ENCODE data around the gene CMSS1.

GRCh38 chr3:99856437-99857220 is 39.0 kb downstream of the CMSS1 start:
- TF ChIP-seq, protein P1, sequence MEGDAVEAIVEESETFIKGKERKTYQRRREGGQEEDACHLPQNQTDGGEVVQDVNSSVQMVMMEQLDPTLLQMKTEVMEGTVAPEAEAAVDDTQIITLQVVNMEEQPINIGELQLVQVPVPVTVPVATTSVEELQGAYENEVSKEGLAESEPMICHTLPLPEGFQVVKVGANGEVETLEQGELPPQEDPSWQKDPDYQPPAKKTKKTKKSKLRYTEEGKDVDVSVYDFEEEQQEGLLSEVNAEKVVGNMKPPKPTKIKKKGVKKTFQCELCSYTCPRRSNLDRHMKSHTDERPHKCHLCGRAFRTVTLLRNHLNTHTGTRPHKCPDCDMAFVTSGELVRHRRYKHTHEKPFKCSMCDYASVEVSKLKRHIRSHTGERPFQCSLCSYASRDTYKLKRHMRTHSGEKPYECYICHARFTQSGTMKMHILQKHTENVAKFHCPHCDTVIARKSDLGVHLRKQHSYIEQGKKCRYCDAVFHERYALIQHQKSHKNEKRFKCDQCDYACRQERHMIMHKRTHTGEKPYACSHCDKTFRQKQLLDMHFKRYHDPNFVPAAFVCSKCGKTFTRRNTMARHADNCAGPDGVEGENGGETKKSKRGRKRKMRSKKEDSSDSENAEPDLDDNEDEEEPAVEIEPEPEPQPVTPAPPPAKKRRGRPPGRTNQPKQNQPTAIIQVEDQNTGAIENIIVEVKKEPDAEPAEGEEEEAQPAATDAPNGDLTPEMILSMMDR (IDR thresholded peaks at IDR 0.05; ENCODE audit: low read length) = no peak
- TF ChIP-seq EZH2 (optimal IDR thresholded peaks at IDR 0.05; ENCODE audit: low read depth, low read length) = no peak

All from MM.1S (cell line).